Measurements from ENCODE around the gene FZD4.

DNA sequence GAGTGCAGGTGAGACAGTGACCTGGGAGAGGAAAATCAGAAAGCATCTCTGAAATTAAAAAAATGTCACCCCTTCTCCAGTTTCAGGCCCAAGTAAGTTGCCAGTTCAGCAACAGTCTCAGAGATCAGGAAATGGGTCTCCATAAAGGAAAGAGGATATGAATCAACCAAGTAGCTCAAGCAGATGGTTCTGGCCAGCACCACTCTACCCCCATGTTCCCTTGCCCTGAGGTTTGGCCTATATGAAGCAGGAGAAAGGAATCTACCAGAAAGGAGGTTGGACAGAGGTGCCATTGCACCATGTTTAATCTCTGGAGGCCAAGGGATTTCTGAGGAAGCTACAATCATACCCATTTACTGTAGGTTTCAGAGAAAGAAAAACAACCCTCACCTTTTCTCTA, 7.7 kb downstream of the FZD4 start:
- TF ChIP-seq EP300 (IDR thresholded peaks at IDR 0.05) (no peak), POLR2A (IDR thresholded peaks at IDR 0.05) (no peak), POLR2AphosphoS5 (IDR thresholded peaks at IDR 0.05) (no peak)
- TF ChIP-seq, protein P1, sequence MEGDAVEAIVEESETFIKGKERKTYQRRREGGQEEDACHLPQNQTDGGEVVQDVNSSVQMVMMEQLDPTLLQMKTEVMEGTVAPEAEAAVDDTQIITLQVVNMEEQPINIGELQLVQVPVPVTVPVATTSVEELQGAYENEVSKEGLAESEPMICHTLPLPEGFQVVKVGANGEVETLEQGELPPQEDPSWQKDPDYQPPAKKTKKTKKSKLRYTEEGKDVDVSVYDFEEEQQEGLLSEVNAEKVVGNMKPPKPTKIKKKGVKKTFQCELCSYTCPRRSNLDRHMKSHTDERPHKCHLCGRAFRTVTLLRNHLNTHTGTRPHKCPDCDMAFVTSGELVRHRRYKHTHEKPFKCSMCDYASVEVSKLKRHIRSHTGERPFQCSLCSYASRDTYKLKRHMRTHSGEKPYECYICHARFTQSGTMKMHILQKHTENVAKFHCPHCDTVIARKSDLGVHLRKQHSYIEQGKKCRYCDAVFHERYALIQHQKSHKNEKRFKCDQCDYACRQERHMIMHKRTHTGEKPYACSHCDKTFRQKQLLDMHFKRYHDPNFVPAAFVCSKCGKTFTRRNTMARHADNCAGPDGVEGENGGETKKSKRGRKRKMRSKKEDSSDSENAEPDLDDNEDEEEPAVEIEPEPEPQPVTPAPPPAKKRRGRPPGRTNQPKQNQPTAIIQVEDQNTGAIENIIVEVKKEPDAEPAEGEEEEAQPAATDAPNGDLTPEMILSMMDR (IDR thresholded peaks at IDR 0.05) = no peak
